ENCODE measurements around the gene ABCC1. TPM values are rescaled to one million over a fixed set of nuclear protein-coding genes. Genes with fewer than 3 reads are reported as not detected.

ABCC1 gene
- total RNA-seq, 1 experiment from 2014 or later, result 56.4 TPM

- Histone ChIP-seq H4K8ac (replicated peaks; ENCODE audit: insufficient read length, low read depth, low read length) (no peak overlapping the region), H2BK20ac (ENCODE audit: low read depth, low read length, poor library complexity, severe bottlenecking) (no peak overlapping the region), H3K23me2 (ENCODE audit: insufficient read length, low read depth, low read length, poor library complexity, severe bottlenecking) (no peaks in the 10 kb centered on the region), H3K4me1 (ENCODE audit: insufficient read depth, low read length) (no peaks in the 10 kb centered on the region), H2BK120ac (ENCODE audit: low read depth, low read length, poor library complexity, severe bottlenecking) (no peak overlapping the region), H3K27ac (ENCODE audit: insufficient read length, low read depth, low read length) (no peak overlapping the region), H3K79me2 (ENCODE audit: insufficient read depth, low read length) (no peaks in the 10 kb centered on the region), H2BK12ac (ENCODE audit: insufficient read length, low read depth, low read length) (no peak overlapping the region), H2AFZ (ENCODE audit: low read length) (no peak overlapping the region), H3K14ac (ENCODE audit: insufficient read depth, low read length) (no peak overlapping the region), H3K9ac (ENCODE audit: extremely low read depth, insufficient read length, low read length) (no peak overlapping the region), H3K18ac (ENCODE audit: insufficient read length, low read depth, low read length) (no peak overlapping the region), H3K79me1 (ENCODE audit: insufficient read depth, low read depth, low read length, poor library complexity, severe bottlenecking) (no peaks in the 10 kb centered on the region), H4K20me1 (ENCODE audit: control insufficient read depth, insufficient read depth, insufficient read length) (no peaks in the 10 kb centered on the region), H3K27me3 (ENCODE audit: insufficient read depth, low read length) (no peaks in the 10 kb centered on the region), H3K23ac (ENCODE audit: insufficient read length, low read depth, low read length) (no peak overlapping the region), H4K5ac (ENCODE audit: insufficient read length, low read depth, low read length) (no peak overlapping the region), H2BK5ac (ENCODE audit: insufficient read length, low read length) (no peak overlapping the region), H4K91ac (ENCODE audit: insufficient read length, low read depth, low read length) (no peak overlapping the region), H3K56ac (ENCODE audit: insufficient read length, low read depth, low read length) (no peak overlapping the region), H2AK5ac (ENCODE audit: insufficient read length, low read length) (no peak overlapping the region), H3K9me3 (ENCODE audit: control insufficient read depth, low read depth, low read length) (no peaks in the 10 kb centered on the region), H3K4ac (ENCODE audit: low read depth, low read length) (no peak overlapping the region), H2BK15ac (ENCODE audit: low read depth, low read length) (no peak overlapping the region), H3T11ph (ENCODE audit: low read length) (no peak overlapping the region), H3K4me2 (ENCODE audit: insufficient read depth, insufficient read length, low read length) (no peak overlapping the region)
- Mint-ChIP-seq H3K9me3 (no peaks in the 10 kb centered on the region), H3K4me3 (no peak overlapping the region), H3K4me1 (peaks cover 6 to 9% of the 10 kb centered on the region in 2 experiments), H3K27ac (no peak overlapping the region; a peak in 1 of 7 replicates), H3K27me3 (ENCODE audit: low read depth) (no peaks in the 10 kb centered on the region), H3K36me3 (ENCODE audit: insufficient read depth in 1 of 3, low read depth in 3 of 3) (peaks cover 41 to 70% (median 70%) of the 10 kb centered on the region in 3 experiments; a peak in 6 of 7 replicates)
- WGBS (ENCODE audit: extremely low coverage, insufficient read length, low lambda C conversion rate), result no CpG with 5 or more reads among the region's 14 CpGs
- TF ChIP-seq, protein P1, sequence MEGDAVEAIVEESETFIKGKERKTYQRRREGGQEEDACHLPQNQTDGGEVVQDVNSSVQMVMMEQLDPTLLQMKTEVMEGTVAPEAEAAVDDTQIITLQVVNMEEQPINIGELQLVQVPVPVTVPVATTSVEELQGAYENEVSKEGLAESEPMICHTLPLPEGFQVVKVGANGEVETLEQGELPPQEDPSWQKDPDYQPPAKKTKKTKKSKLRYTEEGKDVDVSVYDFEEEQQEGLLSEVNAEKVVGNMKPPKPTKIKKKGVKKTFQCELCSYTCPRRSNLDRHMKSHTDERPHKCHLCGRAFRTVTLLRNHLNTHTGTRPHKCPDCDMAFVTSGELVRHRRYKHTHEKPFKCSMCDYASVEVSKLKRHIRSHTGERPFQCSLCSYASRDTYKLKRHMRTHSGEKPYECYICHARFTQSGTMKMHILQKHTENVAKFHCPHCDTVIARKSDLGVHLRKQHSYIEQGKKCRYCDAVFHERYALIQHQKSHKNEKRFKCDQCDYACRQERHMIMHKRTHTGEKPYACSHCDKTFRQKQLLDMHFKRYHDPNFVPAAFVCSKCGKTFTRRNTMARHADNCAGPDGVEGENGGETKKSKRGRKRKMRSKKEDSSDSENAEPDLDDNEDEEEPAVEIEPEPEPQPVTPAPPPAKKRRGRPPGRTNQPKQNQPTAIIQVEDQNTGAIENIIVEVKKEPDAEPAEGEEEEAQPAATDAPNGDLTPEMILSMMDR (conservative IDR thresholded peaks at IDR 0.05), result no peak
- DNase-seq, result no peak
Measured at GRCh38 chr16:16105646-16106045, 156.2 kb downstream of the ABCC1 start.
